NCI-H146 treated with DMSO at 0.1 percent for 48 hours (cell line): ENCODE measurements around the gene IARS2.
"Not testable (repeated sequence)": the region's sequence is repeated elsewhere in the genome, so short reads cannot be mapped to it uniquely, and the experiment has no call there.

ENCODE experiments used
- DNase-seq: peaks from one replicate; lab custom pipeline; 2025; ENCODE audit not compliant: unreplicated experiment; lab: John Stamatoyannopoulos, UW

Gene IARS2

DNA sequence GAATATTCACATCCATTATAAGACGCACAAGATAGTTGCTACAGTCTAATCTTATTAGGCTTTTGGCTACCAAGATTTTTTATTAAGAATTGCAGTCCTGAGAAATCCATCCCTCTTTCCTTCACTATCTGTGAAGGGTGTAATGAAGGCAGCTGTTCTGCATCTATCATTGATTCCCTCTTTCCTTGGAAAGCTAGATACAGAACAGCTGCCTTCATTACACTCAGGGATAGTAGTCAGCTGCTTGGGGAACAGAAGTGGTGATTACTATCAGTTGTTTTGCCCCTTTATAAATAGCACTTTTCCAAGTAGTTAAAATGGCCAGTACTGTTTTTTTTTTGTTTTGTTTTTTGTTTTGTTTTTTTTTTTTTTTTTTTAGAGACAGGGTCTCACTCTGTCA, 70.2 kb downstream of the IARS2 start:
- DNase-seq = no peak

DNA sequence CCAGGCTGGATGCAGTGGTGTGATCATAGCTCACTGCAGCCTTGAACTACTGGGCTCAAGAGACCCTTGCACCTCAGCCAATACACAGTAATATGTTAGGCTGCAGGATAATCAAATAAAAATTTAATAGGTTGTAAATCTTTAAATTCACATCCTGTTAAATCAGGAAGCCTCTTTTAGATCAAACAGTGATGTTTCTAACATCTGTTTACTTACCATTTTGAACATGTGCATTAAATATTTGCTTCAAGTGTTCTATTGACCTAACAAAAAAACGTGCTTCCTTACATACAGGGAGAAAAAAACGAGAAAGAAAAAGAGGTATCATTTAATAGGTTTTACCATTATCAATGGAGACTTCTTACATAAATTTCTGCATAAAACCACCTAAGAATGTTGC, 70.6 kb downstream of the IARS2 start:
- DNase-seq = no peak

DNA sequence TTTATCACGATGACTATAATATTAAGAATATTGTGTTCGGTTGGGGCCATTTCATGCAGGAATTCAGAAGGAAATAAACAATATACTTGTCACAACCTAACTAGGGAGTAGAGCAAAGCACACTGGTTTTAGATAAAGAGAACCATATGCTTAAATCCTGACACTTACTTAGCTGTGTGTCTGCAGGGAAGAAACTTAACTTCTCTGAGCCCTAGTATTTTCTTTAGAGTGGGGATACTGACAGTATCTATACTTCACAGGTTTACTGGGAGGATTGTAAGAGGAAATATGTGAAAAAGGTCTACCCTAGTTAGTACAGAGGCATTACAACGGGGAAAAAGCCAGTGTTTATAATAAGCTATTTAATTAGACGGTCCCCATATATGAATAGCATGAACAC, 72.9 kb downstream of the IARS2 start:
- no peak for DNase-seq

- DNase-seq = not testable (repeated sequence)
These were observed 76.0 kb downstream of the IARS2 start for GRCh38 chr1:220169887-220170286.

GRCh38 chr1:220170836-220171526, 77.0 kb downstream of the IARS2 start:
- no peak for DNase-seq

DNA sequence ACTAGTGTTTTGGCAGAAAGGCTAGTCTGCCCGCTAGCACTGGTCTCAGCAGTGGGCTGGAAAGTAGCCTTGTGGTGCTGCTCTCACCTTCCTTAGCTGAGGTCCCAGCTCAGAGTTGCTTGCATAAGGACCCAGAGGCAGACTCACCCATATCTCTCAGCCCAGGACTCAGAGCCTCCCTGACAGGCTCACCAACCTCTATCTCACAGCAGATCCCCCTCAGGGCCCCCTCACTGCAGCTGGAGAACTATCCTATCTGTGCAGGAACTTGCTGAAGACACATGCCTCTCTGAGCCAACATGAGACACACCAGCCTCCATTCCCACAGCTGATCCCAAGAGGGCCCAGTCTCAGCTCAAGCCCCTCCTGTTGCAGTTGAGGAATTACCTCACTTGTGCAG, 82.6 kb downstream of the IARS2 start:
- DNase-seq = no peak

DNA sequence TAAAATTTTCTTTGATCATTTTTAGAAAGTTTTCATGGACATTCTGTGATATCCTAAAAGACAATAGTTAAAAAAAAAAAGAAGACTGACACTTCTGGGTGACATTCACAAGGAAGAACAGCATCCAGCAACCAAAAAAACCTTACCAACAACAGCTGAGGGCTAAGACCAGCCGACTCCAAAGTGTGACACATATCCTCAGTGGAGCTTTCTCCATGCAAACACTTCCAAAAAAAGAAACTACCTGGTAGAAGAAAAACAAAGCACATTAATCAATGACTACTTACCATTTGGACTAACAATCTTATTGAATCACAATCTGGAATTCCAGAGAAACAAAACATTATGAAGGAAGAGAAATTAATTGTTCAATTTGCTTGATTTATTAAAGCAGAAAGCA, 88.2 kb downstream of the IARS2 start:
- DNase-seq = no peak

DNA sequence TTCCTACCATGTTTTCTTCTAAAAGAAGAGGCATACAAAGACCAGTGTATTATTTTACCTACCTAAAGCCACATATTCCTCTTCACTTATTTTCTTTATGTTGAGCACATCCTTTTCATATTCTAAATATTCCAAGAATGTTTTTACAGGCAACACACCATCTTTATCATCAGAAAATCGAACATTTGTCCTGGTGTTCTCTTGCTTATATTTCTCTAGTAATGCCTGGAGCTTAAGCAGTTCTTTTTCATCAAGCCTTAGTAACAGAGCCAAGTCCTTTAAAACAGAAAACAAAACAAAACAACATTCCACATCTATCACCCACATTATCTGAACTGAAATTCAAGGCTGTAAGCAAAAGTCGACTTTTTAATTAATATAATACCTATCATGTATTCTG, 88.7 kb downstream of the IARS2 start:
- DNase-seq = no peak

DNA sequence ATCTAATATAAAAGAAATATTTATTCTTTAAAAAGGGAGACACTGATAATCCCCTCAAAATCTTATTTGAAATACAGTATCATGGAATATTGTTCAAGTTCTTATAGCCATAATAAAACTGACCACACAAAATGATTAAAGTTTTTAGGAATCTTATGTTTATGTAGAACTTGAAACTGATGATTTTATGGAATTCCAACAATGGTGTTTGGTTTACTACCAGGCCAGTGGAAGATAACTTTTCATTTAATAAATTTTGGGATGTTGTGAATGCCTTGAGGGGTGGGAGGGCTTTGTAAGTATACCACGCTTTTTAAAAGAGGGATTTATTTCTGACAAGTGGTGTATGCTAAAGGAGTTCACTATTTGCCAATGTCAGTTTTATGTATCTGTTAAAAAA, 90.6 kb downstream of the IARS2 start:
- no peak for DNase-seq

GRCh38 chr1:220186752-220187151, 92.8 kb downstream of the IARS2 start:
- no peak for DNase-seq

GRCh38 chr1:220188538-220188937, 94.6 kb downstream of the IARS2 start:
- no peak for DNase-seq

GRCh38 chr1:220189750-220190347, 95.9 kb downstream of the IARS2 start:
- DNase-seq = peak; percentile 20

GRCh38 chr1:220195701-220196100, 101.8 kb downstream of the IARS2 start:
- no peak for DNase-seq
